Thoracic aorta endothelial cell (primary cell): ENCODE data around the gene TFCP2L1. TPM values are rescaled to one million over a fixed set of nuclear protein-coding genes. Genes with fewer than 3 reads are reported as not detected.

Source experiments
- total RNA-seq: library from RNA; depleted of rRNA; stranded (reverse); fragments of >200 nt; gene quantifications from 2 replicates; pipeline ENCODE4 v1.2.3, GENCODE V29; 2012

TFCP2L1 gene
- not detected in 2 replicates for total RNA-seq

GRCh38 chr2:121284463-121285449 is at the start of gene TFCP2L1:
Gene TFCP2L1, minus strand, starts transcription at chr2:121285202. Its CDS starts 93 bp downstream, at chr2:121285109.

Other genes with a start within 250 kb of the TFCP2L1 start
- gene RNU4ATAC, start 245.7 kb upstream of the TFCP2L1 start, total RNA-seq: under 0.01 TPM in 2 replicates